ENCODE measurements around the gene THSD1. TPM values are rescaled to one million over a fixed set of nuclear protein-coding genes. Genes with fewer than 3 reads are reported as not detected.

THSD1 gene
- polyA plus RNA-seq, 1 donor from 2014 or later, result 2.3 TPM

DNA sequence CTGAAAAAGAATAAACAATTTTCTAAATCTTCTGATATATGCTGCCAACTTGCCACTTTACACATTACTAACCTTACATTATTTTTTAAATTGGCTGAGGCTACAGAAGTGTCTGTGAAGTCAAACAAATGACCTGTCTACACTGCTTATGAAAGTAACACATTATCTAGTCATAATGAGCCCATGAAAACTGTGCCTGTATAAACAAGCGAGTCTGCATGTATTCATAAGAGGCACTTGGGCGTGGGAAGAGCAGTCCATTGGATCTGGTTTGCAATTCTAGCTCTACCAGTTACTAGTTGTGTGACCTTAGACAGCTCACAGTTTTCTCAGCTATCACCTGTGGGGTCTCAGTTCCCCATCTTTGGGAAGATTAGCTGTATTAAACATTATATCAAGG lies 41.4 kb upstream of the THSD1 start:
- no peak overlapping the region for H3K4me3 ChIP-seq (ENCODE audit: low read length)
- H4K20me1 ChIP-seq (ENCODE audit: insufficient read depth), result no peaks in the 10 kb centered on the region
- H3K9ac ChIP-seq (ENCODE audit: low read length), result no peak overlapping the region
- no peak overlapping the region for H3K4me2 ChIP-seq (ENCODE audit: low read length)
- H3K27ac ChIP-seq (ENCODE audit: low read length), result no peak overlapping the region
- no peaks in the 10 kb centered on the region for H3K9me3 ChIP-seq (ENCODE audit: low read length)
- H2AFZ ChIP-seq (ENCODE audit: low read depth, low read length), result no peak overlapping the region
- no peaks in the 10 kb centered on the region for H3F3A ChIP-seq (ENCODE audit: insufficient read depth, low read length, poor library complexity, severe bottlenecking)
- no peaks in the 10 kb centered on the region for H3K36me3 ChIP-seq (ENCODE audit: insufficient read depth, low read length)
- H3K79me2 ChIP-seq (replicated peaks; ENCODE audit: insufficient read depth, low read length), result peaks cover 33% of the 10 kb centered on the region
- H3K9me2 ChIP-seq (ENCODE audit: insufficient read depth, low read length), result no peaks in the 10 kb centered on the region
- TF ChIP-seq SMC3 (conservative IDR thresholded peaks at IDR 0.05; ENCODE audit: poor library complexity) (no peak), RAD21 (conservative IDR thresholded peaks at IDR 0.05) (no peak)
- no peaks in the 10 kb centered on the region for H3K27me3 ChIP-seq (ENCODE audit: insufficient read depth, low read depth, low read length)

DNA sequence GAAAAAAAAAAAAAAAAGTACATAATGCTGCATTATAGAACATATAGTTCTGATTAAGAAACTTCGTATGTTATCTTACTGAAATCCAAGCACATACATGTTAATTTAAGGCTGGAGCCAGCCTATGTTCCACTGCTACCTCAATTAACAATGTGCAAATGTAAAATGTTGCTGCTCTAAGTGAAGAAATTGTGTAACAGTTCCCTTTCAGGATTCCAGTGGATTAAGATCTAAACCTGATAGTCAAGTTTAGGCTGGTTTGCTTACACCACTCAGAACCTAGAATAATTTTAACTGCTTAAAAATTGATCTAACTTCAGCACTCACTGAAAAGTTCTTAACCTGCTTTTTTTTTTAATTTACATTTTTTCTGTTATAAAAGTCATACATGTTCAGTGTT lies 40.3 kb upstream of the THSD1 start:
- H3K79me2 ChIP-seq (replicated peaks; ENCODE audit: insufficient read depth, low read length), result peaks cover 33% of the 10 kb centered on the region
- no peaks in the 10 kb centered on the region for H3K9me3 ChIP-seq (ENCODE audit: low read length)
- no peaks in the 10 kb centered on the region for H4K20me1 ChIP-seq (ENCODE audit: insufficient read depth)
- no peaks in the 10 kb centered on the region for H3F3A ChIP-seq (ENCODE audit: insufficient read depth, low read length, poor library complexity, severe bottlenecking)
- TF ChIP-seq SMC3 (conservative IDR thresholded peaks at IDR 0.05; ENCODE audit: poor library complexity) (no peak), MXI1 (conservative IDR thresholded peaks at IDR 0.05; ENCODE audit: poor library complexity, severe bottlenecking) (no peak), TAF1 (IDR thresholded peaks at IDR 0.05; ENCODE audit: low read depth) (no peak), EP300 (conservative IDR thresholded peaks at IDR 0.05; ENCODE audit: poor library complexity, severe bottlenecking) (no peak), RAD21 (conservative IDR thresholded peaks at IDR 0.05) (no peak), EZH2 (IDR thresholded peaks at IDR 0.05; ENCODE audit: borderline replicate concordance, insufficient read depth, low read length, poor library complexity, severe bottlenecking) (no peak), POLR2AphosphoS5 (IDR thresholded peaks at IDR 0.05) (no peak)
- TF ChIP-seq, protein P1, sequence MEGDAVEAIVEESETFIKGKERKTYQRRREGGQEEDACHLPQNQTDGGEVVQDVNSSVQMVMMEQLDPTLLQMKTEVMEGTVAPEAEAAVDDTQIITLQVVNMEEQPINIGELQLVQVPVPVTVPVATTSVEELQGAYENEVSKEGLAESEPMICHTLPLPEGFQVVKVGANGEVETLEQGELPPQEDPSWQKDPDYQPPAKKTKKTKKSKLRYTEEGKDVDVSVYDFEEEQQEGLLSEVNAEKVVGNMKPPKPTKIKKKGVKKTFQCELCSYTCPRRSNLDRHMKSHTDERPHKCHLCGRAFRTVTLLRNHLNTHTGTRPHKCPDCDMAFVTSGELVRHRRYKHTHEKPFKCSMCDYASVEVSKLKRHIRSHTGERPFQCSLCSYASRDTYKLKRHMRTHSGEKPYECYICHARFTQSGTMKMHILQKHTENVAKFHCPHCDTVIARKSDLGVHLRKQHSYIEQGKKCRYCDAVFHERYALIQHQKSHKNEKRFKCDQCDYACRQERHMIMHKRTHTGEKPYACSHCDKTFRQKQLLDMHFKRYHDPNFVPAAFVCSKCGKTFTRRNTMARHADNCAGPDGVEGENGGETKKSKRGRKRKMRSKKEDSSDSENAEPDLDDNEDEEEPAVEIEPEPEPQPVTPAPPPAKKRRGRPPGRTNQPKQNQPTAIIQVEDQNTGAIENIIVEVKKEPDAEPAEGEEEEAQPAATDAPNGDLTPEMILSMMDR (IDR thresholded peaks at IDR 0.05; ENCODE audit: poor library complexity, severe bottlenecking), result no peak
- TF ChIP-seq, protein P2, sequence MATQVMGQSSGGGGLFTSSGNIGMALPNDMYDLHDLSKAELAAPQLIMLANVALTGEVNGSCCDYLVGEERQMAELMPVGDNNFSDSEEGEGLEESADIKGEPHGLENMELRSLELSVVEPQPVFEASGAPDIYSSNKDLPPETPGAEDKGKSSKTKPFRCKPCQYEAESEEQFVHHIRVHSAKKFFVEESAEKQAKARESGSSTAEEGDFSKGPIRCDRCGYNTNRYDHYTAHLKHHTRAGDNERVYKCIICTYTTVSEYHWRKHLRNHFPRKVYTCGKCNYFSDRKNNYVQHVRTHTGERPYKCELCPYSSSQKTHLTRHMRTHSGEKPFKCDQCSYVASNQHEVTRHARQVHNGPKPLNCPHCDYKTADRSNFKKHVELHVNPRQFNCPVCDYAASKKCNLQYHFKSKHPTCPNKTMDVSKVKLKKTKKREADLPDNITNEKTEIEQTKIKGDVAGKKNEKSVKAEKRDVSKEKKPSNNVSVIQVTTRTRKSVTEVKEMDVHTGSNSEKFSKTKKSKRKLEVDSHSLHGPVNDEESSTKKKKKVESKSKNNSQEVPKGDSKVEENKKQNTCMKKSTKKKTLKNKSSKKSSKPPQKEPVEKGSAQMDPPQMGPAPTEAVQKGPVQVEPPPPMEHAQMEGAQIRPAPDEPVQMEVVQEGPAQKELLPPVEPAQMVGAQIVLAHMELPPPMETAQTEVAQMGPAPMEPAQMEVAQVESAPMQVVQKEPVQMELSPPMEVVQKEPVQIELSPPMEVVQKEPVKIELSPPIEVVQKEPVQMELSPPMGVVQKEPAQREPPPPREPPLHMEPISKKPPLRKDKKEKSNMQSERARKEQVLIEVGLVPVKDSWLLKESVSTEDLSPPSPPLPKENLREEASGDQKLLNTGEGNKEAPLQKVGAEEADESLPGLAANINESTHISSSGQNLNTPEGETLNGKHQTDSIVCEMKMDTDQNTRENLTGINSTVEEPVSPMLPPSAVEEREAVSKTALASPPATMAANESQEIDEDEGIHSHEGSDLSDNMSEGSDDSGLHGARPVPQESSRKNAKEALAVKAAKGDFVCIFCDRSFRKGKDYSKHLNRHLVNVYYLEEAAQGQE (IDR thresholded peaks at IDR 0.05; ENCODE audit: borderline replicate concordance), result no peak
- no peak overlapping the region for H3K4me2 ChIP-seq (ENCODE audit: low read length)
- H3K27ac ChIP-seq (ENCODE audit: low read length), result no peak overlapping the region
- no peak overlapping the region for H2AFZ ChIP-seq (ENCODE audit: low read depth, low read length)
- no peak overlapping the region for H3K9ac ChIP-seq (ENCODE audit: low read length)
- no peak overlapping the region for H3K4me3 ChIP-seq (ENCODE audit: low read length)
- H3K27me3 ChIP-seq (ENCODE audit: insufficient read depth, low read depth, low read length), result no peaks in the 10 kb centered on the region
- no peaks in the 10 kb centered on the region for H3K9me2 ChIP-seq (ENCODE audit: insufficient read depth, low read length)
- H3K36me3 ChIP-seq (ENCODE audit: insufficient read depth, low read length), result no peaks in the 10 kb centered on the region

DNA sequence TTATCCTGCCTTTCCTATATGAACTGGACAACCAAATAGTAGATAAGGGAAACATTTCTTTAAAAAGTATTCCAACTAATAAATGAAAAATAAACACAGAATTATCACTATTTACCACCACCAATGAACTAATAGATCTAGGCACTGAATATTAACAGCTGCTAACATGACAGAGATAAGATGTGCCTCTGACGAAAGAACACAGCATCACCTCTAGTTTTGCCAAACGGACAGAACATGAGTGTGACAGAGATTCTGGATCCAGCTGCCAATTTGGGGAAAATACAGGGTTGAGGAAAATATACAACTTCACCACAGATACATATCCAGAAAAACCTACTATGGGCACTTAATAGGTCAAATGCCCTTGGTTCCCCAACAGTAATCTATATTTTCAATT lies 26.5 kb upstream of the THSD1 start:
- no peak overlapping the region for H3K27ac ChIP-seq (ENCODE audit: low read length)
- no peaks in the 10 kb centered on the region for H3K27me3 ChIP-seq (ENCODE audit: insufficient read depth, low read depth, low read length)
- no peaks in the 10 kb centered on the region for H3K9me2 ChIP-seq (ENCODE audit: insufficient read depth, low read length)
- no peak overlapping the region for H3K9ac ChIP-seq (ENCODE audit: low read length)
- no peak overlapping the region for H2AFZ ChIP-seq (ENCODE audit: low read depth, low read length)
- H3K36me3 ChIP-seq (ENCODE audit: insufficient read depth, low read length), result no peaks in the 10 kb centered on the region
- TF ChIP-seq EZH2 (IDR thresholded peaks at IDR 0.05; ENCODE audit: borderline replicate concordance, insufficient read depth, low read length, poor library complexity, severe bottlenecking), result no peak
- no peak for TF ChIP-seq TAF1 (IDR thresholded peaks at IDR 0.05; ENCODE audit: low read depth)
- TF ChIP-seq, protein P1 (IDR thresholded peaks at IDR 0.05; ENCODE audit: poor library complexity, severe bottlenecking), result no peak
- TF ChIP-seq POLR2AphosphoS5 (IDR thresholded peaks at IDR 0.05), result no peak
- TF ChIP-seq SMC3 (conservative IDR thresholded peaks at IDR 0.05; ENCODE audit: poor library complexity), result no peak
- no peak for TF ChIP-seq EP300 (conservative IDR thresholded peaks at IDR 0.05; ENCODE audit: poor library complexity, severe bottlenecking)
- TF ChIP-seq MXI1 (conservative IDR thresholded peaks at IDR 0.05; ENCODE audit: poor library complexity, severe bottlenecking), result no peak
- no peak for TF ChIP-seq RAD21 (conservative IDR thresholded peaks at IDR 0.05)
- TF ChIP-seq, protein P2 (IDR thresholded peaks at IDR 0.05; ENCODE audit: borderline replicate concordance), result no peak
- H3K9me3 ChIP-seq (ENCODE audit: low read length), result no peaks in the 10 kb centered on the region
- H3K4me2 ChIP-seq (ENCODE audit: low read length), result no peak overlapping the region
- H3K4me3 ChIP-seq (ENCODE audit: low read length), result no peak overlapping the region
- no peaks in the 10 kb centered on the region for H4K20me1 ChIP-seq (ENCODE audit: insufficient read depth)
- no peaks in the 10 kb centered on the region for H3K79me2 ChIP-seq (replicated peaks; ENCODE audit: insufficient read depth, low read length)
- H3F3A ChIP-seq (ENCODE audit: insufficient read depth, low read length, poor library complexity, severe bottlenecking), result no peaks in the 10 kb centered on the region

All from neural cell (in vitro differentiated cells).